C4-2B (cell line): Measurements from ENCODE around the gene POLG2.
"Not testable (repeated sequence)": the region's sequence is repeated elsewhere in the genome, so short reads cannot be mapped to it uniquely, and the experiment has no call there.

Source experiments
- H3K27ac ChIP-seq: fragments of 450-650 bp; 2 replicates; pipeline ENCODE4 v1.5.1; 2017
- CTCF ChIP-seq: fragments of 450-650 bp; conservative IDR thresholded peaks from 2 replicates; pipeline ENCODE4 v1.5.1; 2017; ENCODE audit warnings: mild to moderate bottlenecking
- ZFX ChIP-seq: fragments of 450-650 bp; IDR thresholded peaks from 2 replicates; pipeline ENCODE4 v1.6.1; 2017

POLG2 gene

DNA sequence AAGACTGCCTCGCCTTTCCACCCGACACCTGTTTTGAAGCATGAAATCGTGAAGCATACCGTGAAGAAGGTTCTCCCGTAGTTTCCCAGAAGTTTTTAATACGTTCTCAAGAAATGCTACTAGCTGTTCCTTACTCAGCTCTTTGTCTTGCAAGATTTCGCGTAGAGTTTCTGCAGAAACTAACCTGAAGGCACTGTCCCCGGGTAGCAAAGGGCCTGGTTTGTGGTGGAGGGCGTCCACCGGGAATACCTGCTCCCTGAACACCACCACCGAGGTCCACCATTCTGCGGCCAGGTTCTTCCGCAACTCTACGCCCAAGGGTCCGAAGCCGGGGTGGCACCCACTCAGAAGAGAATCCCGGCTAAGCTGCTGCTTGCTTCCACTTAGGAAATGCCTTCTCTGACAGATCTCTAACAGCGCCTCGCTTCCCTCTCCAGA lies 487 bp downstream of the POLG2 start:
- peak overlapping the region; percentile 84 for H3K27ac ChIP-seq
- TF ChIP-seq CTCF, result no peak
- TF ChIP-seq ZFX, result no peak

- H3K27ac ChIP-seq, result not testable (repeated sequence)
Observed at GRCh38 chr17:64495300-64495699, 1.6 kb downstream of the POLG2 start.

- TF ChIP-seq ZFX, result no peak
- TF ChIP-seq CTCF, result no peak
- no peak overlapping the region for H3K27ac ChIP-seq
Observed at GRCh38 chr17:64494121-64494520, 2.7 kb downstream of the POLG2 start.

DNA sequence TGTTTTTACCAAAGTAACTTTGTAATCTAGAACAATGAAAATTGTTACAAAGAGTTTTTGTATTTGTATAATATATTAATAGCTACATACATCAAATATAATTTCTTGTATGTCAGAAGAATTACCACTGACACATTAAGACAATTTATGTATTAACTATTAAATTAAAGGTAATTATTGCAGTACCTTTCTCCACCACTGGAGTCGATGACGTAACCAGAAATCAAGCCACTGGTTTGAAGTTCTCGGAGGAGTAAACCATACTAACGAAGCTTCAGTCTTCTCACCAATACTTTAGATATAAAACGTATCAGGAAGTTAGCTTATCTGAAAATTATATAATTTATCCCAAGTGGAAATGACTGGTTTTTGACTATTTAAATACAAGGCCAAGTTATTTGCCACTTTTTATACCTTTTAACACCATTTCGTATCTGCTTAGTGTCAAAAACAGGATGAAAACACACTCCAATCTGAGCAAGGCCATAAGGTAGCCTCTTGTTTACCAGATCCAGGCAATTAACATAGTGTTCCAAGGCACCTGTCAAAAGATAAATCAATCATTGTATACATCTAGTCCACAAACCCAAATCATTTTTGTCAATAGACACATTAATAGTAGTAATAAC lies 4.3 kb downstream of the POLG2 start:
- no peak for TF ChIP-seq ZFX
- TF ChIP-seq CTCF, result peak; percentile 74
- no peak overlapping the region for H3K27ac ChIP-seq

- TF ChIP-seq ZFX, result no peak
- no peak for TF ChIP-seq CTCF
- H3K27ac ChIP-seq, result no peak overlapping the region
Observed at GRCh38 chr17:64491994-64492393, 4.9 kb downstream of the POLG2 start.

- no peak overlapping the region for H3K27ac ChIP-seq
- peak; percentile 82 for TF ChIP-seq CTCF
- TF ChIP-seq ZFX, result no peak
Observed at GRCh38 chr17:64491034-64491860, 5.6 kb downstream of the POLG2 start.

- TF ChIP-seq CTCF (no peak), ZFX (no peak)
- no peak overlapping the region for H3K27ac ChIP-seq
Observed at GRCh38 chr17:64488301-64488700, 8.6 kb downstream of the POLG2 start.

DNA sequence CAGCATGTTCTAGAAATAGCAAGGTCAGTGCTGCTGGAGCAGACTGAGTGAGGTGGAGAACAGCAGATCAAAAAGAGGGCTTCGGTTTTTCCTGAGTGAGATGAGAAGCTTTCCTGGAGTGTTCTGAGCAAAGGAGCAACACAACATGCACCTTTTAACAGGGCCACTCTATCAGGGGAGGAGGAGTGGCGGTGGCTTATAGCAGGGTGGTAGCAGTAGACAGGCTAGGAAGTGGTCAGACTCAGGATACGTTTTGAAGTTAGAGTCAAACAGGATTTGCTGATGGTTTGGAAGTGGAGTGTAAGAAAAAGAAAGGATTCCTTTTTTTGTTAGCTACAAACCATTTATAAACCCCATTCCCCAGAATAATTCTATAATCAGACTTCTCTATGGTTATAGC lies 12.5 kb downstream of the POLG2 start:
- no peak overlapping the region for H3K27ac ChIP-seq
- TF ChIP-seq ZFX, result no peak
- no peak for TF ChIP-seq CTCF
